ENCODE results near the gene HSF2BP. TPM values are rescaled to one million over a fixed set of nuclear protein-coding genes. Genes with fewer than 3 reads are reported as not detected.

Gene HSF2BP
- total and polyA plus RNA-seq, 2 of the 8 experiments (the other 6 are each of a cell fraction or from before 2014, with no cell fraction given), result 0.51 to 0.93 TPM

GRCh38 chr21:43645136-43645891, 14.0 kb downstream of the HSF2BP start:
- Histone ChIP-seq H3K79me1 (ENCODE audit: low read depth, low read length) (no peaks in the 10 kb centered on the region), H4K20me1 (replicated peaks in 1 of 2; ENCODE audit: control insufficient read depth in 1 of 2, insufficient read depth in 2 of 2, low read length in 2 of 2) (no peaks in the 10 kb centered on the region), H3K79me2 (ENCODE audit: control insufficient read depth in 1 of 2, insufficient read depth in 2 of 2, low read length in 2 of 2) (no peaks in the 10 kb centered on the region), H3K14ac (ENCODE audit: insufficient read length) (no peak overlapping the region), H2BK120ac (replicated peaks; ENCODE audit: low read depth, low read length) (no peak overlapping the region), H3K23me2 (ENCODE audit: low read depth, low read length) (no peaks in the 10 kb centered on the region), H3K9ac (replicated peaks in 1 of 4; ENCODE audit: extremely low read depth in 1 of 4, low read depth in 3 of 4, low read length in 3 of 4) (no peak overlapping the region), H3K9me3 (ENCODE audit: insufficient read depth in 2 of 2, low read depth in 1 of 2, low read length in 1 of 2) (no peaks in the 10 kb centered on the region), H3K36me3 (ENCODE audit: control insufficient read depth in 2 of 4, insufficient read depth in 4 of 4, low read length in 3 of 4) (no peaks in the 10 kb centered on the region), H3K4me3 (ENCODE audit: extremely low read depth in 1 of 4, insufficient read depth in 2 of 4, low read depth in 3 of 4, low read length in 4 of 4) (no peak overlapping the region), H3K27ac (ENCODE audit: low read depth, low read length) (no peak overlapping the region), H3K56ac (replicated peaks; ENCODE audit: insufficient read length, low read depth, low read length) (no peak overlapping the region), H3K4ac (replicated peaks; ENCODE audit: insufficient read length, low read depth, low read length) (no peak overlapping the region), H2BK12ac (ENCODE audit: low read depth, low read length) (no peak overlapping the region), H3K4me1 (replicated peaks in 1 of 4; ENCODE audit: control insufficient read depth in 3 of 4, insufficient read depth in 4 of 4, low read length in 3 of 4) (no peaks in the 10 kb centered on the region), H3K23ac (ENCODE audit: insufficient read length) (no peak overlapping the region), H3K4me2 (ENCODE audit: insufficient read depth in 1 of 2, low read depth in 2 of 2, low read length in 2 of 2) (no peak overlapping the region), H4K8ac (ENCODE audit: extremely low read depth, insufficient read depth, low read length) (no peak overlapping the region), H3K27me3 (replicated peaks in 1 of 4; ENCODE audit: control insufficient read depth in 3 of 4, extremely low read depth in 1 of 4, insufficient read depth in 3 of 4, low read length in 3 of 4) (no peaks in the 10 kb centered on the region), H3K18ac (ENCODE audit: extremely low read depth, low read length) (no peak overlapping the region), H4K91ac (replicated peaks; ENCODE audit: insufficient read length, low read length) (no peak overlapping the region), H2AK5ac (ENCODE audit: low read depth, low read length) (no peak overlapping the region), H4K5ac (ENCODE audit: insufficient read length, low read depth, low read length) (no peak overlapping the region), H2BK5ac (ENCODE audit: low read depth, low read length) (no peak overlapping the region), H2BK20ac (ENCODE audit: low read length) (no peak overlapping the region), H2BK15ac (ENCODE audit: low read length) (no peak overlapping the region), H2AFZ (ENCODE audit: low read length) (no peak overlapping the region)
- DNase-seq (ENCODE audit: low read depth in 1 of 2, low spot score in 2 of 2), result no peak
- no peak for FAIRE-seq
- ChIA-PET POLR2A (ENCODE audit: partially characterized antibody) (interaction anchor here (0.8 kb wide), 1 partner anchor 12 kb away, joined by 3 read pairs; no protein-coding TSS in a partner anchor), CTCF (ENCODE audit: partially characterized antibody) (interaction anchor here (1.0 to 5.1 kb wide), 9 partner anchors 11 to 448 kb away, joined by 3 to 47 read pairs (median 3); no protein-coding TSS in a partner anchor)
- WGBS, 2 experiments (ENCODE audit: extremely low coverage in 1 of 2, insufficient coverage in 1 of 2, insufficient read length in 1 of 2, insufficient replicate concordance in 2 of 2, low coverage in 1 of 2, low lambda C conversion rate in 2 of 2, missing lambda C conversion rate in 1 of 2), result 74% methylated on average over 12 of the region's 12 CpGs; no CpG with 5 or more reads in 1 of the 2 experiments
- TF ChIP-seq BRCA1 (IDR thresholded peaks at IDR 0.05; ENCODE audit: low read depth, low read length), result no peak
- peak; percentile 70 to 79 for TF ChIP-seq RAD21 (IDR thresholded peaks at IDR 0.05 in 1 of 2, conservative IDR thresholded peaks at IDR 0.05 in 1 of 2; ENCODE audit: low read depth in 2 of 2, low read length in 2 of 2)
- peak in 2 of 3 experiments; percentile 39 to 44; a peak in 3 of 4 replicates for TF ChIP-seq CTCF (IDR thresholded peaks at IDR 0.05; ENCODE audit: control extremely low read depth in 1 of 3, insufficient read depth in 1 of 3, low read depth in 1 of 3, low read length in 3 of 3)
- no peak for TF ChIP-seq PHF8 (conservative IDR thresholded peaks at IDR 0.05; ENCODE audit: low read depth, low read length)
- TF ChIP-seq ATF2 (IDR thresholded peaks at IDR 0.05; ENCODE audit: low read length), result no peak
